HG02623 (cell line): ENCODE results near the gene OSBPL6.

Experiments
- ATAC-seq: cut with Tn5 transposase; IDR thresholded peaks from one replicate; pipeline ENCODE4 v1.9.1; 2021; ENCODE audit warnings: moderate library complexity; ENCODE audit not compliant: unreplicated experiment

The OSBPL6 gene

DNA sequence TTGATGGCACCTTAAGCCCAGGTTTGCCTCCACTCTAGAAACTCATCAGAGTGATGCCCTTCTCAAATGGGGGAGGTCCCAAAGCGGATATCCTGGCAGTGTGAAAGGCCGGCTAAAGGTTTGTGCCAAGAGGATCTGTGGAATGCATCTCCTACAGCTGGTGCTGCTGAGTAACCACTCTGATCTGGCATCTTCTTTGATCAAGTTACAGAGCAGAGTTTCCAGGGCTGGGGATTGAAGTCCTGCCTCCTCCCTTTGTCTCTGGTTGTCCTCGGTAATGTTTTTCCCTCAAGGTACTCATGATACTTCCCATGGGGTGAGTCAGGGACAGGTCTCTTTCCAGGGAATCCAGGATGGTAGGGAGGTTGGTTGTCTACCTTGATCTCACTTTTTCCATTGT is 232.1 kb downstream of the OSBPL6 start:
- no peak for ATAC-seq

GRCh38 chr2:178427458-178427857 is 233.1 kb downstream of the OSBPL6 start:
- ATAC-seq, result no peak

DNA sequence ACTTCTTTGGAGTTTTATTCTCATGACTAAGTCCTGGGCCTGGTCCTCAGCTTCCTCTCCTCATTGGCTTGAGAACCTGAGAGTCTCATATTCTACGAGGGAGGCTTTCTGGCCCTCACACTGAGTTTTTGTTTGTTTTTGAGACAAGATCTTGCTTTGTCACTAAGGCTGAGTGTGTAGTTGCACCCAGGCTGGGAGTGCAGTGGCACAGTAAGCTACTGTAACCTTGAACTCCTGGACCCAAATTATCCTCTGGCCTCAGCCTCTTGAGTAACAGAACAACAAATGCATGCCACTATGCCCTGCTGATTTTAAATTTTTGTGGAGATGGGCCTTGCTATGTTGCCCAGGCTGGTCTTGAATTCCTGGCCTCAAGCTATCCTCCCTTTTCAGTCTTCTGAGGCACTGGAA is 234.1 kb downstream of the OSBPL6 start:
- no peak for ATAC-seq

- ATAC-seq, result no peak
Observed at GRCh38 chr2:178429336-178429735, 235.0 kb downstream of the OSBPL6 start.

DNA sequence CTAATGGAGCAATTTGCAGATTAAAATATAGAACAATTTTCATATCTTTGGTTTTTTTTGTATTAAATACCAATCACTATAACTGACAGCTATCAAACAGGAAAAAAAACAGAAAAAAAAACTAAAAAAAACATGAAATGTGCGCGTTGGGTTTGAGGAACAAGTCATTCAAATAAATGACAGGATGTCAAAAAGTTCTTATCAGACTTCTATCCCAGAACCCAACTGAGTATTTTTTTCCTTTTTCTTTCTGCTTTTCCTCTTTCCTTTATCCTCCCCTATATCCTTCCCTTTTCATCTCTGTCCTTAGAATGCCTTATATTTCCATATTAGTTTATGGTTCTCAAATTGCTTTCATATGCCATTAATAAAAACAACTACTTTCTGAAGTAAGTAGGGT is 242.3 kb downstream of the OSBPL6 start:
- no peak for ATAC-seq

GRCh38 chr2:178441426-178441825 is 247.1 kb downstream of the OSBPL6 start:
- no peak for ATAC-seq

DNA sequence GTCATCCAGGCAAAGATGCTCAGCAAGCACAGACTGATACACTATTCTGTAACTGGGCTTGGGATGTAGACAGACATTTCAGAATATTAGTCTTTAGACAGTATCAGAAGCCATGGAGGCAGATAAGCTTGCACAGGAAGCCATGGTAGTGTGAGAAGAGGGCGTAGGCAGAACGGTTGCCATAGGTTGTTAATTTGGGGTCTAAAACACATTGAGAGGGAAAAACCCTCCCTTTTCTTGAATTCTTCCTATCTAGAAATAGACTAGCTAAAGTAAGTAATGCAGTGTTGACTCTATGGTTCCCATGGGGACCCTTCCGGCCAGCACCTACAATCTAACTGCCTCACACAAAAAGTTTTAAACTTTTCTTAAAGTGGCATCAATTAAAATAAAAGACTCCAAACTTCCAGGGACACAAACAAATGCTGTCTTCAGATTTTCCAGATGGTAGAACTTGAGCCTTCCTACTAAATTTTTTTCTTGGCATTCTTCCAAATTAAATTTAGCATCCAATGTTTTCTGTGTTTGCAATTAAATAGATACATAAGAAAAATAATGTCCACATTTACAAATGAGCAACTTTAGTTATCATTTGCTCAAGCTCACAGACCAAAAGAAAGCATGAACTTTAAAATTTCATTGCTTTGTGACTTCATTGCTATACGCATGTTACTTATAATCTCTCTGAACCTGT is 254.8 kb downstream of the OSBPL6 start:
- no peak for ATAC-seq

GRCh38 chr2:178449700-178450523 is 255.6 kb downstream of the OSBPL6 start:
- ATAC-seq, result peak; percentile 8

GRCh38 chr2:178450524-178450773 is 256.1 kb downstream of the OSBPL6 start:
- peak; percentile 33 for ATAC-seq

GRCh38 chr2:178450774-178451525 is 256.6 kb downstream of the OSBPL6 start, which contains the start of the genes PJVK and PRKRA:
Gene PJVK (plus strand): TSS chr2:178451378. CDS start chr2:178453410, 2,032 bp downstream.
Gene PRKRA (minus strand): TSS chr2:178451175. CDS start chr2:178451030, 145 bp downstream.
- peak; percentile 76 for ATAC-seq

- ATAC-seq, result no peak
Observed at GRCh38 chr2:178452334-178452733, 258.0 kb downstream of the OSBPL6 start.
